ENCODE measurements around the gene GABRB2. TPM values are rescaled to one million over a fixed set of nuclear protein-coding genes. Genes with fewer than 3 reads are reported as not detected.

Gene GABRB2
- total and polyA plus RNA-seq, 2 experiments from 2014 or later, result 1.8 to 3.6 TPM

DNA sequence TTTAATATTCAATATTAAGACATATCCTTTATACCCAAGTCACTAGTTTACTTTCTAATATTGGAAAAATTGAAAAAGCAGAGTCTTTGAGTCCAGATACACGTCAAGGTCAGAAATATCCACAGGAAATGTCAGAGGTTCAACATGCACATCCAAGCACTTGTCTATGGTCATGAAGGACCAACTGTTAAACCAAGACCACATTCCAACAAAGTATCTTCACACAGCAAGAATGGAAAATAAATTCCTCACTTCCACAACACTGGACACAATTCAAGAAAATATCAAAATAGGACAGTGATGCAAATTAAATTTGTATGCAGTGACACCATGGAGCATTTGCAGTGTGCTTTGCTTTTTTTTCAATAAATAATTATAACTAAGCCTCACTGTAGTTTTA, 142.5 kb downstream of the GABRB2 start:
- H3K27ac ChIP-seq, result peak overlapping the region; percentile 37
- H3K4me3 ChIP-seq, result no peak overlapping the region
- no peaks in the 10 kb centered on the region for H3K9me3 ChIP-seq (ENCODE audit: low read depth)
- H3K27me3 ChIP-seq, result no peaks in the 10 kb centered on the region
- no peak for DNase-seq (ENCODE audit: low read depth in 1 of 2, low spot score in 1 of 2)
- no peaks in the 10 kb centered on the region for H3K36me3 ChIP-seq
- H3K4me1 ChIP-seq (ENCODE audit: low read depth), result peaks cover 58% of the 10 kb centered on the region
- TF ChIP-seq, protein P1, sequence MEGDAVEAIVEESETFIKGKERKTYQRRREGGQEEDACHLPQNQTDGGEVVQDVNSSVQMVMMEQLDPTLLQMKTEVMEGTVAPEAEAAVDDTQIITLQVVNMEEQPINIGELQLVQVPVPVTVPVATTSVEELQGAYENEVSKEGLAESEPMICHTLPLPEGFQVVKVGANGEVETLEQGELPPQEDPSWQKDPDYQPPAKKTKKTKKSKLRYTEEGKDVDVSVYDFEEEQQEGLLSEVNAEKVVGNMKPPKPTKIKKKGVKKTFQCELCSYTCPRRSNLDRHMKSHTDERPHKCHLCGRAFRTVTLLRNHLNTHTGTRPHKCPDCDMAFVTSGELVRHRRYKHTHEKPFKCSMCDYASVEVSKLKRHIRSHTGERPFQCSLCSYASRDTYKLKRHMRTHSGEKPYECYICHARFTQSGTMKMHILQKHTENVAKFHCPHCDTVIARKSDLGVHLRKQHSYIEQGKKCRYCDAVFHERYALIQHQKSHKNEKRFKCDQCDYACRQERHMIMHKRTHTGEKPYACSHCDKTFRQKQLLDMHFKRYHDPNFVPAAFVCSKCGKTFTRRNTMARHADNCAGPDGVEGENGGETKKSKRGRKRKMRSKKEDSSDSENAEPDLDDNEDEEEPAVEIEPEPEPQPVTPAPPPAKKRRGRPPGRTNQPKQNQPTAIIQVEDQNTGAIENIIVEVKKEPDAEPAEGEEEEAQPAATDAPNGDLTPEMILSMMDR (IDR thresholded peaks at IDR 0.05; ENCODE audit: low read depth, low read length), result no peak

DNA sequence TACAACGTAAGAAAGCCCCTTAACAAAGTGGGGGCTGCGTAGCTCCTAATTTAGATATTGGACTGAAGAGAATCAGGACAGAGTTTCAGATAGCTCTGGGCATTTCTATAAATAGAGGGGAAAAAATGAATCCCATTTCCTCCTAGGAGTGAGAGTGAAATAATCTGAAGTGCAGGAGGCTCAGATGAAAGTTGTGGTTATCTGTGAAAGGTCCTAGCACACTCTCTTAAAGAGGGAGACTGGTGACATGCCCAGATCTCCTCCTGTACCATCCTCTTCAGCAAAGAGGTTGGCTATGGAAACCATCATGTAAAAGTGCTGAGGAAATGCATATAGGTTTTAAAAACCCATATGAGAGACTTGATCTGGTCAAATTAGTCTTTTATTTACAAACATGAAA, 143.4 kb downstream of the GABRB2 start:
- no peaks in the 10 kb centered on the region for H3K27me3 ChIP-seq
- DNase-seq (ENCODE audit: low read depth in 1 of 2, low spot score in 1 of 2), result peak in 1 of 2 donors; percentile 20
- TF ChIP-seq, protein P1 (IDR thresholded peaks at IDR 0.05; ENCODE audit: low read depth, low read length), result no peak
- peaks cover 58% of the 10 kb centered on the region for H3K4me1 ChIP-seq (ENCODE audit: low read depth)
- H3K9me3 ChIP-seq (ENCODE audit: low read depth), result no peaks in the 10 kb centered on the region
- H3K4me3 ChIP-seq, result no peak overlapping the region
- no peaks in the 10 kb centered on the region for H3K36me3 ChIP-seq
- H3K27ac ChIP-seq, result peak overlapping the region; percentile 79

DNA sequence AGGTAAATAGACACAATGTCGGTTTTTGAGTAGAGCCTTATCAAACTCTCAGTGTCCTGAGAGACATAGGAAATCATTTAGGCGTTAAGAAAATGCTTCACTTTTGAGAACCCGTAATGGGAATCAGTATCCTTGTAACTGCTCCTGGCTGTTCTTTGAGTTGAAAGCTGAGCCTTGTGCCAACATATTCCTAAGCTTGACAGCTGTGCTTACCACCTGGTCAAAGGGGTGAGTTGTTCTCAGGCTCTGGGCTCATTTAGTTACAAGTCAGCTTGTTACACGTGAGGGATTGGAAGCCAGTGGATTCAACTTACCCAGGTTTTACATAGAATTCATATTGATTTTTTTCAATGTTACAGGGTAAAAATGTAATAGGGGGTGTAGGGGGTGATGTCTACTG, 145.9 kb downstream of the GABRB2 start:
- Histone ChIP-seq H3K4me3 (no peak overlapping the region), H3K9me3 (ENCODE audit: low read depth) (no peaks in the 10 kb centered on the region)
- TF ChIP-seq, protein P1 (IDR thresholded peaks at IDR 0.05; ENCODE audit: low read depth, low read length), result no peak

DNA sequence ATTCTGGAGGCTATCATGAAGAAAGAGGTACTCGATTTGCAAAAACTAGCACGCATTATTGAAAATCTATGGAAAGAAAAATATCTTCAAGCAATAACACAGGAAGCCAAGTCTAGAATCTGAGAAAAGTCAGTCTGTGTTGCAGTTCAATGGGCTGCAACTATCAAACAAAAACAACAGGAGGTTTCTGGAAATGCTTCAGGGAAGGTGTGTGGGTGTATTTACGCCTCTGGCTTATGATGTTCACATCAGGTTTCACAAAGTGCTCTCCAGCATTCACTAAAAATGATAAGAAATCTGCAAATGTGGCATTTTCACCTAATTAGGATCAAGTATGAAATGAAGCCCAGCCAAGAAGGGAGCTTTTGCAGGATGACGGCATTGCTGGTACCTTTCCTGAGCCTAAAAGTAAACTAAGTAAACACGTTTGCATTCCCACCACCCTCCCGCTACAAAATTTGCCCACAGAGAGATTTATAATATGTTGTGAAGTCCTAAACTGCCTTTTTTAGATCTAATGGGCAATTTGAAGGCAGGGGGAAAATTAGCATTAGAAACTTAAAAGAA, 146.4 kb downstream of the GABRB2 start:
- Histone ChIP-seq H3K4me3 (no peak overlapping the region), H3K27ac (no peak overlapping the region), H3K27me3 (no peaks in the 10 kb centered on the region), H3K9me3 (ENCODE audit: low read depth) (no peaks in the 10 kb centered on the region), H3K4me1 (ENCODE audit: low read depth) (peaks cover 37% of the 10 kb centered on the region), H3K36me3 (no peaks in the 10 kb centered on the region)
- TF ChIP-seq, protein P1 (IDR thresholded peaks at IDR 0.05; ENCODE audit: low read depth, low read length), result no peak
- DNase-seq (ENCODE audit: low read depth in 1 of 2, low spot score in 1 of 2), result no peak

More for the DNA sequence above, 145.9 kb downstream of the GABRB2 start:
- no peak overlapping the region for H3K27ac ChIP-seq
- H3K27me3 ChIP-seq, result no peaks in the 10 kb centered on the region
- no peaks in the 10 kb centered on the region for H3K36me3 ChIP-seq
- DNase-seq (ENCODE audit: low read depth in 1 of 2, low spot score in 1 of 2), result no peak
- peaks cover 37% of the 10 kb centered on the region for H3K4me1 ChIP-seq (ENCODE audit: low read depth)

DNA sequence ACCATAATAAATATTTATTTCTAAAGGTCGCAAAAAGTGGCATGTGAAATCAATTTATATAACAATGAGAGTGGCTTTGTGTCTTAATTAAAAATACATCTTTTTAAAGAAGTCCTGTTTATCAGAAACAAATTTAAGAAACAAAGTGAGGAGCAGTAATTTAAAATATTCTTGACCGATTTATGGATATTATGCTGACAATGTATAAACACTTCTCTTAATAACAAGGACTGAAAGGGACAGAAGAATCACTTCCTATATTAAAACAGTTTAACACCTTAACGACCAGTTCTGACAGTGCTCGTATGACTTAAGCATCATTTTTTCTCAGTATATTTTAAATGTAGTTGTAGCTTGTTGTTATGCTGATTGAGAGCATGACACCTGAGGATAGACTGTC, 149.1 kb downstream of the GABRB2 start:
- TF ChIP-seq, protein P1 (IDR thresholded peaks at IDR 0.05; ENCODE audit: low read depth, low read length), result no peak
- Histone ChIP-seq H3K36me3 (no peaks in the 10 kb centered on the region), H3K27me3 (no peaks in the 10 kb centered on the region), H3K4me3 (no peak overlapping the region), H3K4me1 (ENCODE audit: low read depth) (peaks cover 10% of the 10 kb centered on the region), H3K27ac (no peak overlapping the region), H3K9me3 (ENCODE audit: low read depth) (no peaks in the 10 kb centered on the region)
- no peak for DNase-seq (ENCODE audit: low read depth in 1 of 2, low spot score in 1 of 2)

All from cardiac muscle cell (in vitro differentiated cells and primary cell).